Activated naive CD8-positive, alpha-beta T cell treated with anti-CD3 and anti-CD28 coated beads for 36 hours (primary cell): ENCODE data around the gene LILRB3. TPM values are rescaled to one million over a fixed set of nuclear protein-coding genes. Genes with fewer than 3 reads are reported as not detected.
"Not testable (repeated sequence)": the region's sequence is repeated elsewhere in the genome, so short reads cannot be mapped to it uniquely, and the experiment has no call there.

ENCODE experiments used
- DNase-seq: peaks from one replicate; pipeline ENCODE4 v3.0.0; 2021
- H3K27ac Mint-ChIP-seq: one replicate; pipeline ENCODE4 v1.8.0; 2022; ENCODE audit warnings: mild to moderate bottlenecking, moderate library complexity, mixed read lengths
- H3K27me3 Mint-ChIP-seq: one replicate; pipeline ENCODE4 v1.8.0; 2022; ENCODE audit warnings: mild to moderate bottlenecking, mixed read lengths
- H3K36me3 Mint-ChIP-seq: one replicate; pipeline ENCODE4 v1.8.0; 2021; ENCODE audit warnings: mild to moderate bottlenecking, mixed read lengths
- H3K4me1 Mint-ChIP-seq: one replicate; pipeline ENCODE4 v1.8.0; 2021; ENCODE audit warnings: mixed read lengths
- H3K4me3 Mint-ChIP-seq: one replicate; pipeline ENCODE4 v1.8.0; 2022; ENCODE audit warnings: mild to moderate bottlenecking, moderate library complexity, mixed read lengths
- H3K9me3 Mint-ChIP-seq: one replicate; pipeline ENCODE4 v1.8.0; 2022; ENCODE audit warnings: mixed read lengths
- total RNA-seq, 2 experiments: library from RNA; stranded (reverse); gene quantifications; one replicate each; pipeline ENCODE4 v1.2.3, GENCODE V29; 2021

LILRB3 gene
- total RNA-seq = not detected

DNA sequence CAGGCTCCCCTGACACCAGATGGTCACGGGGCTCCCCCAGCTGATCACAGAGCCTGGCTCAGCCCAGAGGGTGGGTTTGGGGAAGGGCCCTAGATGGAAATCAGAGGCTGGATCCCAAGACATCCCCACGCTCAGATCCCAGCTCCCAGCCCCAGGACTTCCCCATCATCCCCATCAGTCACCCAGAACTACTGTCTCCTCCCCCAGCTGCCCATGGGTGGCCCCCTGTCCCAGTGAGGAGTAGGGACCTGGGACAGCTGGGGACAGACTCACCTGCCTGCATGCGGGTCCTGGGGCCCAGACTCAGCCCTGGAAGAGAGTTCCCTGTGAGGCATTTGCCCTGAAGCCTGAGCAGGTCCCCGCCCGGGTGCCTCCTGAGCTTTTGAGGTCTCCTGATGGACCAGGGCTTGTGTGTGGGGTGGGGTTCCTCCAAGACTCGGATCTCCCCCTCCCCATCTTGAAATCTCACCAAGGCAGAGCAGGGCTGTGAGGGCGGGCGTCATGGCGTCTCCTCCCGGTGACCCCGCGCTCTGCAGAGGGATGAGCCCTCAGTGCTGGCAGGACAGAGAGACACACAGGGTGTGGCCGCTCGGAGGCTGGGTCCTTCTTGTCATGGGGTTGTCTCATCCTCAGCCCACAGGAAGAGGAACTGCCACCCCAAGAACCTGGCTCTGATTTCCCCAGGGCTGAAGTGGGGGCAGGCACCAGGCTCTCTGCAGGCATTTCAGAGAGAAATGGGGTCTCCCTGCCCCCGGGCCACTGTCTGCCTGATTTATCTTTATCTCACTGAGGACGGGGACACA, at the start of gene LILRB3:
LILRB3 (minus strand) TSS at position 534 of the 803 bp plus-strand sequence; CDS start at position 503, 31 bp downstream.
- H3K4me1 Mint-ChIP-seq, H3K27ac Mint-ChIP-seq, H3K27me3 Mint-ChIP-seq, DNase-seq, H3K36me3 Mint-ChIP-seq, H3K9me3 Mint-ChIP-seq, H3K4me3 Mint-ChIP-seq: not testable (repeated sequence)

GRCh38 chr19:54272181-54272580, 49.4 kb upstream of the LILRB3 start:
- not testable (repeated sequence) for DNase-seq, H3K27ac Mint-ChIP-seq, H3K4me3 Mint-ChIP-seq

GRCh38 chr19:54271587-54271986, 48.8 kb upstream of the LILRB3 start:
- H3K27ac Mint-ChIP-seq, H3K36me3 Mint-ChIP-seq, H3K4me3 Mint-ChIP-seq, DNase-seq, H3K4me1 Mint-ChIP-seq, H3K9me3 Mint-ChIP-seq: not testable (repeated sequence)
- H3K27me3 Mint-ChIP-seq = peaks cover 19% of the 10 kb centered on the region

More at GRCh38 chr19:54272181-54272580, 49.4 kb upstream of the LILRB3 start:
- H3K36me3 Mint-ChIP-seq, H3K9me3 Mint-ChIP-seq, H3K4me1 Mint-ChIP-seq: not testable (repeated sequence)
- H3K27me3 Mint-ChIP-seq = peaks cover 19% of the 10 kb centered on the region

GRCh38 chr19:54271106-54271505, 48.3 kb upstream of the LILRB3 start:
- Mint-ChIP-seq H3K9me3 (no peaks in the 10 kb centered on the region), H3K27ac (no peak overlapping the region), H3K27me3 (peaks cover 19% of the 10 kb centered on the region), H3K4me1 (no peaks in the 10 kb centered on the region), H3K4me3 (no peak overlapping the region), H3K36me3 (no peaks in the 10 kb centered on the region)
- no peak for DNase-seq

- DNase-seq = no peak
- Mint-ChIP-seq H3K27me3 (peaks cover 25% of the 10 kb centered on the region), H3K36me3 (no peaks in the 10 kb centered on the region), H3K4me1 (no peaks in the 10 kb centered on the region), H3K4me3 (no peak overlapping the region), H3K9me3 (no peaks in the 10 kb centered on the region), H3K27ac (no peak overlapping the region)
Measured at GRCh38 chr19:54268936-54269335, 46.1 kb upstream of the LILRB3 start.

DNA sequence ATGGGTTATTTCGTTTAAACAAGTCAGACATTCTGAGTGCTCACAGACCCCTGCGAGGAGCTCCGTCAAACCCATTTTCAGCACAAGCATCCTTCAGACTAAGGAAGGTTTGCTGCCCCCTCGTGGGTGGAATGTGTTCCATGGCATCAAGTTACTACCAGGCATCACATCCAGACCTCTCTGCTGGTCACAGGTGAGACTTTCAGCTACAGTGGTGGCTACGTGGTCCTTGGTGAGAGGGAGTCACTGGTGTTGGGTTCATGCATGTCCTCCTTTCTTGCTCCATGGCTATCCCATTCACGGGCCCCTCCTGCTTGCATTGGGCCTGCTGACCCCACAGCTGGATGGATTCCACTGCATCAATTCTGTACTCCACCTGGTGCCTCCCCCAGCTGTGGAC, 43.3 kb upstream of the LILRB3 start:
- Mint-ChIP-seq H3K4me3 (no peak overlapping the region), H3K27me3 (peaks cover 23% of the 10 kb centered on the region), H3K4me1 (no peaks in the 10 kb centered on the region), H3K27ac (no peak overlapping the region), H3K36me3 (no peaks in the 10 kb centered on the region), H3K9me3 (no peaks in the 10 kb centered on the region)
- DNase-seq = peak; percentile 65

DNA sequence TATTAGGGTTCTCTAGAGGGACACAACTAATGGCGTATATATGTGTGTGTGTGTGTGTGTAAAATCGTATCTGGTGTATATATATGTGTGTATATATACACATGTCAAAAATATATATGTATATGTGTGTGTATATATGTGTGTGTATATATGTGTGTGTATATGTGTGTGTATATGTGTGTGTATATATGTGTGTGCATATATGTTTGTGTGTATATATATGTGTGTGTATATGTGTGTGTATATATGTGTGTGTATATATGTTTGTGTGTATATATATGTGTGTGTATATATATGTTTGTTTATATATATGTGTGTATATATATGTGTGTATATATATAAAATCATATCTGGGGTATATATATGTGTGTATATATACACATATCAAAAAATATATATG, 39.7 kb upstream of the LILRB3 start:
- Mint-ChIP-seq H3K4me1 (no peaks in the 10 kb centered on the region), H3K27ac (no peak overlapping the region), H3K9me3 (no peaks in the 10 kb centered on the region), H3K36me3 (no peaks in the 10 kb centered on the region), H3K4me3 (no peak overlapping the region), H3K27me3 (peaks cover 17% of the 10 kb centered on the region)
- DNase-seq = no peak

- H3K27ac Mint-ChIP-seq = no peak overlapping the region
- H3K9me3 Mint-ChIP-seq = no peaks in the 10 kb centered on the region
- no peaks in the 10 kb centered on the region for H3K36me3 Mint-ChIP-seq
Measured at GRCh38 chr19:54262066-54262465, 39.3 kb upstream of the LILRB3 start.

DNA sequence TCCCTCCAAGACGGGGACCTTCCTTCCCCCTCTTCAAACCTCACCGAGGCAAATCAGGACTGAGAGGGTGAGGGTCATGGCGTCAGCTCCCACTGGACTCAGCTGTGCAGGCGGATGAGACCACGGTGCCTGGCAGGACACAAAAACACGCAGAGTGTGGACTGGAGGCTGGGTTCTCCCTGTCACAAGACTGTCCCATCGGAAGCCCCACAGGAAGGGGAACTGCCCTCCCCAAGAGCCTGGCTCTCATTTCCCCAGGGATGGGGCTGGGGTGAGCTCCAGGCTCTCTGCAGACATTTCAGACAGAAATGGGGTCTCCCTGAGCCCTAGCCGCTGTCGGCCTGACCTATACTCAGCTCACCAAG, 34.3 kb upstream of the LILRB3 start, which contains the start of gene LILRB5:
LILRB5 (minus strand) TSS at position 158 of the 365 bp plus-strand sequence; CDS start at position 78, 80 bp downstream.
- no peaks in the 10 kb centered on the region for H3K36me3 Mint-ChIP-seq
- DNase-seq = no peak
- no peaks in the 10 kb centered on the region for H3K9me3 Mint-ChIP-seq
- H3K4me3 Mint-ChIP-seq = no peak within 1 kb of the TSS
- no peak within 1 kb of the TSS for H3K27ac Mint-ChIP-seq
- H3K27me3 Mint-ChIP-seq = peaks cover 10% of the 10 kb centered on the region
- no peaks in the 10 kb centered on the region for H3K4me1 Mint-ChIP-seq

More at GRCh38 chr19:54262066-54262465, 39.3 kb upstream of the LILRB3 start:
- H3K27me3 Mint-ChIP-seq = peaks cover 17% of the 10 kb centered on the region
- no peak overlapping the region for H3K4me3 Mint-ChIP-seq
- H3K4me1 Mint-ChIP-seq = no peaks in the 10 kb centered on the region
- DNase-seq = no peak

DNA sequence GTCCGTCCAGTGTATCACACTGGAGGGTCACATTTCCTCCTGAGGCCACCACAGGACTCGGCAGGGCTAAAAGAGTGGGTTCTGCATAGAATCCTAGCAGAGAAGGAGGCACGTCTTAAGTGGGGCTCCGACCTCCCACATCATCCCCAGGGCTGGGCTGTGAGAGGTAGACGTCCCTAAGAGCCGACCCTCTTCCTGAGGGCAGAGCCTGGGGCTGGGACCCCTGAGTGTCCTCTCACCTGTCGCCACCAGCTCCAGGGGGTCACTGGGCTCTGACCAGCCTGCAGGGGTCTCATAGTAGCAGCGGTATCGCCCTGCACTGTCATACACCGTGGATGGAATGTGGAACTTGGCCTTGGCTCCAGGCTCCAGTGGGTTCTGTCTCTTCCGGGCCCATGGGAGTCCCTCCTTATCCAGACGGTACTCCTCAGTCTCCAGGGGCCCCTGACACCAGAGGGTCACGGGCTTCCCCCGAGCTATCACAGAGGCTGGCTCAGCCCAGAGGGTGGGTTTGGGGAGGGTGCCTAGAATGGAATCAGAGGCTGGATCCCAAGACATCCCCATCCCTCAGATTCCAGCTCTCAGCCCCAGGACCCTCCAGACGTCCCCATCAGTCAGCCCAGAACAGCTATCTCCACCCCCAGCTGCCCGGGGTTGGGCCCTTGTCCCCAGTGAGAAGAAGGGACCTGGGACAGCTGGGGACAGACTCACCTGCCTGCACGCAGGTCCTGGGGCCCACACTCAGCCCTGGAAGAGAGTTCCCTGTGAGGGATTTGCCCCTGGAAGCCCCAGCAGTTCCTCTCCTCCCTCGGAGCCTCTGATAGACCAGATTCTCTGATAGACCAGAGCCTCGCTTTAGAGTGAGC, 33.7 kb upstream of the LILRB3 start:
- no peaks in the 10 kb centered on the region for H3K9me3 Mint-ChIP-seq
- H3K4me1 Mint-ChIP-seq = no peaks in the 10 kb centered on the region
- no peak overlapping the region for H3K4me3 Mint-ChIP-seq
- H3K27me3 Mint-ChIP-seq = peaks cover 7% of the 10 kb centered on the region
- DNase-seq = no peak
- no peaks in the 10 kb centered on the region for H3K36me3 Mint-ChIP-seq
- H3K27ac Mint-ChIP-seq = no peak overlapping the region

DNA sequence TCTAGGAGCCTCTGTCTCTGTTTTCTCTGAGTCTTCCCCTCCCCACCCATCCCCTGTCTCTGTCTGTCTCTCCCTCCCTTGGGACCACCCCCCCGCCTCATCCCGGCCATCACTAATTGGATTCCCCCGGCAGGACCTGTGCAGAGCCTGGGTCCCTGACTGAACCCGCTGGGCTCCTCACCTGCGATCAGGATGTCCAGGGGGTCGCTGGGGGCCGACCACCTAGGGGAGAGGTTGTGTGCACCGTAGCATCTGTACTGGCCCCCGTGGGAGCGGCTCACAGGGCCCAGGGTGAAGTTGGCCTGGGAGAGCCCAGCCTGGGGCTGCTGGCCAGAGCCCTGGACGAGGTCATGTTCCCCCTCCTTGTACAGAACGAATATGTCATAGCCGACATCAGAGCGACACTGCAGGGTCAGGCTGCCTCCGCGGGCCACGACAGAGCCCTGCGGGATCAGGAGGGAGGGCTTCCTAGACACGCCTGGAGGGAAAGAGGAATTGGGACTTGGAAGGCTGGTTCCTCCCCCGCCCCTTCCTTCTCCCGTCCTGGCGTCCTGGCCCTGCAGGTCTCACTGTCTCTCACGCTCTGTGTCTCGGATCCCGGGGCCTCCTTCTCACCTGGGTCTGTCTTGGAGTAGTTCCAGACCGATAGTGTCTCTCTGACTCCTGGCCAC, 32.4 kb upstream of the LILRB3 start:
- H3K4me1 Mint-ChIP-seq = no peaks in the 10 kb centered on the region
- H3K27me3 Mint-ChIP-seq = peaks cover 5% of the 10 kb centered on the region
- no peaks in the 10 kb centered on the region for H3K9me3 Mint-ChIP-seq
- H3K4me3 Mint-ChIP-seq = no peak overlapping the region
- no peaks in the 10 kb centered on the region for H3K36me3 Mint-ChIP-seq
- H3K27ac Mint-ChIP-seq = no peak overlapping the region
- no peak for DNase-seq

- no peaks in the 10 kb centered on the region for H3K4me1 Mint-ChIP-seq
- H3K27me3 Mint-ChIP-seq = peaks cover 11% of the 10 kb centered on the region
- no peaks in the 10 kb centered on the region for H3K36me3 Mint-ChIP-seq
- no peaks in the 10 kb centered on the region for H3K9me3 Mint-ChIP-seq
- no peak for DNase-seq
- no peak overlapping the region for H3K27ac Mint-ChIP-seq
- H3K4me3 Mint-ChIP-seq = no peak overlapping the region
Measured at GRCh38 chr19:54254195-54254906, 31.5 kb upstream of the LILRB3 start.

GRCh38 chr19:54253331-54254194, 30.8 kb upstream of the LILRB3 start:
- H3K36me3 Mint-ChIP-seq = no peaks in the 10 kb centered on the region
- no peaks in the 10 kb centered on the region for H3K9me3 Mint-ChIP-seq
- no peak overlapping the region for H3K4me3 Mint-ChIP-seq
- H3K4me1 Mint-ChIP-seq = no peaks in the 10 kb centered on the region
- DNase-seq = no peak
- H3K27me3 Mint-ChIP-seq = peaks cover 11% of the 10 kb centered on the region
- H3K27ac Mint-ChIP-seq = no peak overlapping the region

DNA sequence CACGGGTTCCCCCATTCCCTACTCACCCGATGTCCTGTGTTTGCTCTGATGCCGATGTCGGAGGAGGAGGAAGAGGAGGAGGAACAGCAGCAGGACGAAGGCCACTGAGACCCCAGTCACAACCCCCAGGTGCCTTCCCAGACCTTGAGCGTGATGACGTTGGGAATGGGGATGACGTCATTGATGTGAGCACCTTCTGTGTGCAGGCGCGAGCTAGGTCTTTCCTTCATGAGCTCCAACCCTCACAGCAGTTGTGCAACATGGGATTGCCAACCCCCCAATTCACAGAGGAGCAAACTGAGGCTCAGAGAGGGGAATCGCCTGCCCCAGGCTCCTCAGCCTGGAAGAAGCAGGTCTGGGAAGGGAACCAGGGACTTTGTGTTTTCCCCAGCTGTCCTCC, 30.0 kb upstream of the LILRB3 start:
- H3K4me1 Mint-ChIP-seq = peaks cover 5% of the 10 kb centered on the region
- no peaks in the 10 kb centered on the region for H3K36me3 Mint-ChIP-seq
- no peak overlapping the region for H3K27ac Mint-ChIP-seq
- H3K27me3 Mint-ChIP-seq = peaks cover 11% of the 10 kb centered on the region
- no peaks in the 10 kb centered on the region for H3K9me3 Mint-ChIP-seq
- DNase-seq = no peak
- H3K4me3 Mint-ChIP-seq = no peak overlapping the region
